ENCODE data around the gene LYL1. TPM values are rescaled to one million over a fixed set of nuclear protein-coding genes. Genes with fewer than 3 reads are reported as not detected.

LYL1 gene
- total and polyA plus RNA-seq, 9 of the 15 experiments (the other 6 are each of a cell fraction or from before 2014, with no cell fraction given), result 1.3 to 266 (median 34.0) TPM

DNA sequence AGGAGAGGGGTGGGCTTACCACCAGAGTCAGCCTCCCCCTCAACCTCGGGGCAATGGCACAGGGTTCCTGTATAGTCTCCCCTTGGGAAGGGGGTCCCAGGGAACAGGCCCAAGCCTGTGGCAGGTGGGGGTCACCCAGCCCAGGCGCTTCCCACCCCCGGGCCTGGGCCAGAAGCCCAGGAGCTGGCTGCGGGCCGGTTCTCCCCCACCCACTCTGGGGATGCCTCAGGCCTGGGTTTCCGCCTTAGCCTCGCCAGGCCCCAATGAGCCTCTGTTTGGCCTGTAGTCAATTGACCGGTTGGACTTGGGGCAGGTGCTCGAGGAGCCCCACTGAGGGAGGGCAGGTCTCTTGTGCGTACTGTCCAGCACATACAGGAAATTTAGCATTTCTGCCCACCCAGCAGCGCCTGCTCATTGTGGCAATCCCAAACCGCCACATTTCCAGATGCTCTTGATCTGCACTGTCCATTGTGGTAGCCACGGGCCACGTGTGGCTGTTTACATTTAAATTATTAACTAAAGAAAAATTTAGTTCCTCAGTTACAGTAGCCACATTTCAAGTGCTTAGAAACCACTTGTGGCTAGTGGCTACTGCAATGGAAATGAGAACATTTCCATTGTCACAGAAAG, 9.9 kb downstream of the LYL1 start:
- Histone ChIP-seq H3K27ac (ENCODE audit: extremely low read depth, low read depth, low read length) (peak overlapping the region; percentile 10; the same call in 2 of the 3 replicates), H3K4me3 (no peak overlapping the region), H3K4me1 (replicated peaks in 1 of 2; ENCODE audit: control insufficient read depth in 2 of 2, insufficient read depth in 2 of 2, low read length in 2 of 2) (peaks cover 36 to 81% of the 10 kb centered on the region in 2 experiments), H2AFZ (ENCODE audit: low read depth, low read length) (no peak overlapping the region), H3K36me3 (ENCODE audit: control insufficient read depth, insufficient read depth, low read length) (peaks cover 5% of the 10 kb centered on the region; the same call in 1 of the 3 replicates), H3K9me1 (ENCODE audit: control insufficient read depth, insufficient read depth, low read length) (no peaks in the 10 kb centered on the region), H3K9ac (ENCODE audit: insufficient read depth in 1 of 2, low read depth in 2 of 2, low read length in 2 of 2) (no peak overlapping the region; a peak in 1 of 4 replicates), H4K20me1 (replicated peaks; ENCODE audit: control insufficient read depth, insufficient read depth, low read length) (no peaks in the 10 kb centered on the region), H3K79me2 (ENCODE audit: control insufficient read depth, insufficient read depth, low read length) (peaks cover 7% of the 10 kb centered on the region; the same call in 1 of the 3 replicates), H3K27me3 (ENCODE audit: control insufficient read depth in 2 of 2, insufficient read depth in 2 of 2, low read length in 2 of 2) (no peaks in the 10 kb centered on the region), H3K9me3 (replicated peaks; ENCODE audit: control insufficient read depth, insufficient read depth, low read depth, low read length) (no peaks in the 10 kb centered on the region), H3K4me2 (ENCODE audit: insufficient read depth, low read length) (no peak overlapping the region)
- ChIA-PET CTCF (ENCODE audit: low intra/inter-chr PET ratio) (interaction anchor here (0.6 to 4.7 kb wide), 3 partner anchors 25 to 127 kb away, joined by 3 to 59 read pairs (median 46); no protein-coding TSS in a partner anchor), POLR2A (interaction anchor here (0.8 to 1.0 kb wide), 2 partner anchors 27 to 116 kb away, joined by 5 read pairs; no protein-coding TSS in a partner anchor)
- no peak for FAIRE-seq
- intact Hi-C loops (cut with micrococcal nuclease) (loop anchor here (5.0 kb wide), 1 partner anchor 60 kb away; no protein-coding TSS in a partner anchor), in situ Hi-C loops (cut with MboI) (loop anchor here (5.0 kb wide), 1 partner anchor 115 kb away; no protein-coding TSS in a partner anchor)
- WGBS (ENCODE audit: insufficient coverage, low coverage, missing lambda C conversion rate), result 85% methylated on average over 12 of the region's 14 CpGs
- no TSS peak for BruUV-seq (replicated peaks)
- no peak for TF ChIP-seq STAG1 (CRISPR knock-in tag; IDR thresholded peaks at IDR 0.05; ENCODE audit: borderline replicate concordance)
- TF ChIP-seq HDAC2 (IDR thresholded peaks at IDR 0.05), result no peak
- TF ChIP-seq HNRNPK (IDR thresholded peaks at IDR 0.05; ENCODE audit: low read depth, low read length, poor library complexity, severe bottlenecking), result no peak
- no peak for TF ChIP-seq NUFIP1 (IDR thresholded peaks at IDR 0.05; ENCODE audit: partially characterized antibody)
- TF ChIP-seq, protein P1, sequence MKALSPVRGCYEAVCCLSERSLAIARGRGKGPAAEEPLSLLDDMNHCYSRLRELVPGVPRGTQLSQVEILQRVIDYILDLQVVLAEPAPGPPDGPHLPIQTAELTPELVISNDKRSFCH (CRISPR knock-in tag; IDR thresholded peaks at IDR 0.05), result no peak
- TF ChIP-seq, protein P1 (tag; IDR thresholded peaks at IDR 0.05), result no peak
- no peak for TF ChIP-seq MXI1 (IDR thresholded peaks at IDR 0.05; ENCODE audit: low read depth, low read length)
- peak; percentile 58 for TF ChIP-seq RBM22 (IDR thresholded peaks at IDR 0.05; ENCODE audit: low read depth, low read length, poor library complexity, severe bottlenecking)
- no peak for TF ChIP-seq ZBED1 (IDR thresholded peaks at IDR 0.05)
- TF ChIP-seq ZFX (CRISPR knock-in tag; IDR thresholded peaks at IDR 0.05), result peak; percentile 14; the same call in 1 of the 2 replicates
- 0 out of 4 replicates have a peak, but pooled peaks of 1 of the 2 experiments have one; percentile 4 for TF ChIP-seq TEAD1 (CRISPR knock-in tag; IDR thresholded peaks at IDR 0.05)
- TF ChIP-seq POLR2B (IDR thresholded peaks at IDR 0.05; ENCODE audit: low read depth, partially characterized antibody), result no peak
- no peak for TF ChIP-seq SRSF7 (optimal IDR thresholded peaks at IDR 0.05; ENCODE audit: low read depth, low read length)
- TF ChIP-seq ZFP30 (CRISPR knock-in tag; IDR thresholded peaks at IDR 0.05; ENCODE audit: borderline replicate concordance), result no peak
- DNase-seq (ENCODE audit: extremely low read depth in 1 of 4, low spot score in 3 of 4), result no peak
- no peak for ATAC-seq

Data from K562 (cell line).